Measurements from ENCODE around the gene EIF3B.

EIF3B gene

DNA sequence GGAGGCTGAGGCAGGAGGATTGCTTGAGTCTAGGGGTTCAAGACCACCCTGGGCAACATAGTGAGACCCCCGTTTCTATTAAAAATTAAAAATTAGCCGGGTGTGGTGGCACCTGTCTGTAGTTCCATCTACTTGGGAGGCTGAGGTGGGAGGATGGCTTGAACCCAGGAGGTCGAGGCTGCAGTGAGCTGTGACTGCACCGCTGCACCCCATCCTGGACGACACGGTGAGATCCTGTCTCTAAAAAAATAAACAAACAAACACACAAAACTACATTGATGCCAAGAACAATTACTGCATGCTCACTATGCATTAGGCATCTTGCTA lies 48.0 kb downstream of the EIF3B start:
- no peak for DNase-seq
- no peak for ATAC-seq (ENCODE audit: insufficient read depth, low read depth)
- TF ChIP-seq, protein P1, sequence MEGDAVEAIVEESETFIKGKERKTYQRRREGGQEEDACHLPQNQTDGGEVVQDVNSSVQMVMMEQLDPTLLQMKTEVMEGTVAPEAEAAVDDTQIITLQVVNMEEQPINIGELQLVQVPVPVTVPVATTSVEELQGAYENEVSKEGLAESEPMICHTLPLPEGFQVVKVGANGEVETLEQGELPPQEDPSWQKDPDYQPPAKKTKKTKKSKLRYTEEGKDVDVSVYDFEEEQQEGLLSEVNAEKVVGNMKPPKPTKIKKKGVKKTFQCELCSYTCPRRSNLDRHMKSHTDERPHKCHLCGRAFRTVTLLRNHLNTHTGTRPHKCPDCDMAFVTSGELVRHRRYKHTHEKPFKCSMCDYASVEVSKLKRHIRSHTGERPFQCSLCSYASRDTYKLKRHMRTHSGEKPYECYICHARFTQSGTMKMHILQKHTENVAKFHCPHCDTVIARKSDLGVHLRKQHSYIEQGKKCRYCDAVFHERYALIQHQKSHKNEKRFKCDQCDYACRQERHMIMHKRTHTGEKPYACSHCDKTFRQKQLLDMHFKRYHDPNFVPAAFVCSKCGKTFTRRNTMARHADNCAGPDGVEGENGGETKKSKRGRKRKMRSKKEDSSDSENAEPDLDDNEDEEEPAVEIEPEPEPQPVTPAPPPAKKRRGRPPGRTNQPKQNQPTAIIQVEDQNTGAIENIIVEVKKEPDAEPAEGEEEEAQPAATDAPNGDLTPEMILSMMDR (IDR thresholded peaks at IDR 0.05; ENCODE audit: borderline replicate concordance, extremely low read depth, low read length, poor library complexity, severe bottlenecking), result no peak
- TF ChIP-seq EZH2 (IDR thresholded peaks at IDR 0.05; ENCODE audit: borderline replicate concordance, low read depth, low read length, severe bottlenecking), result no peak
- Histone ChIP-seq H3K27ac (ENCODE audit: low read length) (peak overlapping the region; percentile 61), H3K9me3 (ENCODE audit: insufficient read depth, low read length, severe bottlenecking) (no peaks in the 10 kb centered on the region), H4K20me1 (ENCODE audit: insufficient read depth, low read length) (peaks cover 14% of the 10 kb centered on the region), H3K4me3 (ENCODE audit: low read depth in 1 of 2, low read length in 2 of 2) (peak overlapping the region; percentile 24 to 65; a peak in 3 of 4 replicates), H2AFZ (ENCODE audit: low read depth, low read length) (peak overlapping the region; percentile 78), H3K36me3 (ENCODE audit: insufficient read depth, low read length) (no peaks in the 10 kb centered on the region), H3K9ac (ENCODE audit: low read depth, low read length) (peak overlapping the region; percentile 50), H3K27me3 (ENCODE audit: insufficient read depth, low read length, poor library complexity) (no peaks in the 10 kb centered on the region), H3K79me2 (ENCODE audit: insufficient read depth, low read length) (peaks cover 11% of the 10 kb centered on the region), H3K4me2 (ENCODE audit: insufficient read depth, low read length) (peak overlapping the region; percentile 91), H3K4me1 (ENCODE audit: insufficient read depth, low read length) (peaks cover 55% of the 10 kb centered on the region)

DNA sequence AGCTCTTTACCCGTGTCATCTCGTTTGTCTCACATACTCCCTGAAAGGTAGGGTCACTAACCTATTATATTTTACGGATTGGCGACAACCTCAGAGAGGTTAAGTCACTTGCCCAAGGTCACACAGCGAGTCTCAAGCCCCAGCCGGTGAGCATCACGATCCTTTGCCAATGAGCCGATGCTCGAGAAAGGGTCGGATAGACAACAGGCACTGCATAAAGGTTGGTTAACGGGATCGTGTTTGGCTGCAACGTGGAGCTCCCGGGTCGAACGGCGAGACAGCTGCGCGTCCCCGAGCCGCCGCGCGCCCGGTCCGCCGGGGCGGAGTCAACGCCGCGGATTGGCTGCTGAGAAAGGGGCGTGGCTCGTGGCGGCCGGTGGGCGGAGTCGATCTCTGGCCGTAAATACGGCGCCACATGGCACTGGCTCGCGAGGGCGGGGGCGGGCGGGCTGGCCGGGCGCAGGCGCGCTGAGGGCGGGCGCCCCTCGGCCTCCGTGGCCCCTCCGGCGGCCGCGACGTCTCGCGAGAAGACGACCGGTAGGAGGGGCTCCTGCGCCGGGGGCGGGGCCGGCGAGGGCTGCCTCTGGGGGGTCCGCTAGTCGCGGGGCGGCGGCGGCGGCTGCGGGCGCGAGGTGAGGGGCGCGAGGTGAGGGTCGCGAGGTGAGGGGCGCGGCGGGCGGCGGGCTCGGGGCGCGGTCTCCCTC lies 48.5 kb downstream of the EIF3B start, which contains the start of gene CHST12:
CHST12 (plus strand) TSS at position 598 of the 704 bp plus-strand sequence. CDS start 29,029 bp downstream, outside the sequence.
- TF ChIP-seq EZH2 (IDR thresholded peaks at IDR 0.05; ENCODE audit: borderline replicate concordance, low read depth, low read length, severe bottlenecking), result no peak
- TF ChIP-seq, protein P1 (IDR thresholded peaks at IDR 0.05; ENCODE audit: borderline replicate concordance, extremely low read depth, low read length, poor library complexity, severe bottlenecking), result no peak
- Histone ChIP-seq H3K4me1 (ENCODE audit: insufficient read depth, low read length) (peaks cover 55% of the 10 kb centered on the region), H3K4me2 (ENCODE audit: insufficient read depth, low read length) (peak within 1 kb of the TSS; percentile 91), H3K79me2 (ENCODE audit: insufficient read depth, low read length) (peaks cover 11% of the 10 kb centered on the region), H2AFZ (ENCODE audit: low read depth, low read length) (peak within 1 kb of the TSS; percentile 78), H3K9me3 (ENCODE audit: insufficient read depth, low read length, severe bottlenecking) (no peaks in the 10 kb centered on the region), H3K4me3 (ENCODE audit: low read depth in 1 of 2, low read length in 2 of 2) (peak within 1 kb of the TSS; percentile 72 to 83), H3K27ac (ENCODE audit: low read length) (peak within 1 kb of the TSS; percentile 61), H3K27me3 (ENCODE audit: insufficient read depth, low read length, poor library complexity) (no peaks in the 10 kb centered on the region), H4K20me1 (ENCODE audit: insufficient read depth, low read length) (peaks cover 18% of the 10 kb centered on the region), H3K9ac (ENCODE audit: low read depth, low read length) (peak within 1 kb of the TSS; percentile 78), H3K36me3 (ENCODE audit: insufficient read depth, low read length) (no peaks in the 10 kb centered on the region)
- DNase-seq, result peak; percentile 95
- peak; percentile 64 for ATAC-seq (ENCODE audit: insufficient read depth, low read depth)

DNA sequence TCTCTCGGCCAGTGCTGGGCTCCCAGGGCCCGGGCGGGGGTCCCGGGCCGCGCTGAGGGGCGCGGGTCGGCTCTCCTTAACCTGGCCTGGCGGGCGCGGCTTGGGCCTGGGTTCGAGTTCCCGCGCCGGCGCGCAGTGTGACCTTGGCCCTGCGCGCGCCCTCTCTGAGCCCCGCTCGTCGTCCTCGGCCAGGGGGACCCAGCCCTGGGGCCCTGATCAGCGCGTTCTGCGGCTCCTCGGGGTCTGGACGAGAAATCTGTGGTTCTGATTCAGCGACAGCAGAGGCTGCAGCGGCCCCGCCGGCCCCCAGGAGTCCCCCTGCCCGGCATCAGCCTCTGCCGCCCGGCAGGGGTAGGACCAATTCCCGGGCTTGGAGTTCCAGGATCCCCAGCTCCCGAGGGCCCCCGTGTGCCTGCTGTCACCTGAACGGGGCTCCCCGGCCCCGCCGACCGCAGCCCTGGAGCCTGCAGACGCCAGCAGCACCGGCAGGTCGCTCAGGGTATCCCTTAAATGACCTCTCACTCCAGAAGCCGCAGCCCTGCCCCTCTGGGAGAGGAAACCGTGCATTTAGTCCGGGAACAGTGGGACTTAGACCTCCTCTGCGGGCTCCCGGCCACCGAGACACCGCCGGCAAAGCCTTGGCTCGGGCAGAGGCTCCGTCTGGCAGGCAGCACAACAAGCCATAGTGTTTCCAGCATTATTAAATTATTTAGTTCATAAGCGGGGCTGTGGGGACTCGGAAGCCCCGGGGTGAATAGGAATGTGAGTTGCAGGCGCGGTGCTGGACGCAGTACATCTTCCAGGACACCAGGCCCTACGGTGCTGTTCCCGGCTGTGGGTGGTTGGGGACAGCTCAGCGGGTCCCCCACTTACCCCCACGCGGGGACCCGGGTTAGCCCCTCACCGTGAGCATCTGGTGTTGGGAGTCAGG lies 49.4 kb downstream of the EIF3B start:
- Histone ChIP-seq H2AFZ (ENCODE audit: low read depth, low read length) (peak overlapping the region; percentile 56), H3K36me3 (ENCODE audit: insufficient read depth, low read length) (no peaks in the 10 kb centered on the region), H3K9me3 (ENCODE audit: insufficient read depth, low read length, severe bottlenecking) (no peaks in the 10 kb centered on the region), H3K4me2 (ENCODE audit: insufficient read depth, low read length) (peak overlapping the region; percentile 81), H4K20me1 (ENCODE audit: insufficient read depth, low read length) (peaks cover 25% of the 10 kb centered on the region), H3K4me3 (ENCODE audit: low read depth in 1 of 2, low read length in 2 of 2) (peak overlapping the region; percentile 72 to 83), H3K79me2 (ENCODE audit: insufficient read depth, low read length) (peaks cover 19% of the 10 kb centered on the region), H3K4me1 (ENCODE audit: insufficient read depth, low read length) (peaks cover 55% of the 10 kb centered on the region), H3K27me3 (ENCODE audit: insufficient read depth, low read length, poor library complexity) (no peaks in the 10 kb centered on the region), H3K27ac (ENCODE audit: low read length) (peak overlapping the region; percentile 55; the same call in 1 of the 2 replicates), H3K9ac (ENCODE audit: low read depth, low read length) (peak overlapping the region; percentile 78)
- ATAC-seq (ENCODE audit: insufficient read depth, low read depth) (peak; percentile 29), DNase-seq (peak; percentile 37)
- TF ChIP-seq, protein P1 (IDR thresholded peaks at IDR 0.05; ENCODE audit: borderline replicate concordance, extremely low read depth, low read length, poor library complexity, severe bottlenecking), result peak; percentile 4
- TF ChIP-seq EZH2 (IDR thresholded peaks at IDR 0.05; ENCODE audit: borderline replicate concordance, low read depth, low read length, severe bottlenecking), result no peak

All from DND-41 (cell line).